HEK293 (cell line): Measurements from ENCODE around the gene MS4A2.

Source experiments
- HOXD13 ChIP-seq: sonication (generic); formaldehyde crosslinking; IDR thresholded peaks from 2 replicates; pipeline ENCODE4 v1.8.0; 2022; ENCODE audit warnings: missing genetic modification reagents, borderline replicate concordance
- YY1 ChIP-seq: fragments of 450-650 bp; formaldehyde crosslinking; IDR thresholded peaks from 2 replicates; pipeline ENCODE4 v1.5.1; 2018; ENCODE audit warnings: missing biosample characterization, missing genetic modification characterization
- TF ChIP-seq, protein P1 (sequence below): fragments of 450-650 bp; formaldehyde crosslinking; IDR thresholded peaks from 2 replicates; pipeline ENCODE4 v1.5.1; 2017; ENCODE audit warnings: missing biosample characterization, missing genetic modification characterization
- TF ChIP-seq, protein P2 (sequence below): fragments of 450-650 bp; formaldehyde crosslinking; IDR thresholded peaks from 2 replicates; pipeline ENCODE4 v1.5.1; 2016; ENCODE audit warnings: missing biosample characterization, missing genetic modification characterization

DNA sequence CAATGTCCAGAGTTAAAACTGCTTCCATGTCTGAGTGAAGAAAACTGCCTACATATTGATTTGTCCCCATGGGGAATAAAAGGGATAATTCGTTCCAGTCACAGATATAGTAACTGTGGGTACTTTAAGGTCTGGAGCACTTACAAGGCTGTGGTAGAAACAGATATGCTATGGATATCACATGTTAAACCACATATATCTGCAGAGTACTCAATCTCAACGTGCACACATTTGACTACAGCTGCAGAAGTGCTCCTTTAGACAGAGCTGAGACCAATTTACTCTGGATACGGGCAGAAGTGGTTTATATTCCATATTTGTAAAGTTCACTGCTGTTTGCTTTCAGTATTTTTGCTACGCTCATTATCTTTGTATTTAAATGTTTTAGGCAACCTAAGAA lies 9.7 kb upstream of the MS4A2 start:
- TF ChIP-seq YY1 (tag by site-specific recombination) = no peak
- TF ChIP-seq, protein P1, sequence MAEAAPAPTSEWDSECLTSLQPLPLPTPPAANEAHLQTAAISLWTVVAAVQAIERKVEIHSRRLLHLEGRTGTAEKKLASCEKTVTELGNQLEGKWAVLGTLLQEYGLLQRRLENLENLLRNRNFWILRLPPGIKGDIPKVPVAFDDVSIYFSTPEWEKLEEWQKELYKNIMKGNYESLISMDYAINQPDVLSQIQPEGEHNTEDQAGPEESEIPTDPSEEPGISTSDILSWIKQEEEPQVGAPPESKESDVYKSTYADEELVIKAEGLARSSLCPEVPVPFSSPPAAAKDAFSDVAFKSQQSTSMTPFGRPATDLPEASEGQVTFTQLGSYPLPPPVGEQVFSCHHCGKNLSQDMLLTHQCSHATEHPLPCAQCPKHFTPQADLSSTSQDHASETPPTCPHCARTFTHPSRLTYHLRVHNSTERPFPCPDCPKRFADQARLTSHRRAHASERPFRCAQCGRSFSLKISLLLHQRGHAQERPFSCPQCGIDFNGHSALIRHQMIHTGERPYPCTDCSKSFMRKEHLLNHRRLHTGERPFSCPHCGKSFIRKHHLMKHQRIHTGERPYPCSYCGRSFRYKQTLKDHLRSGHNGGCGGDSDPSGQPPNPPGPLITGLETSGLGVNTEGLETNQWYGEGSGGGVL = no peak
- no peak for TF ChIP-seq HOXD13 (CRISPR knock-in tag)
- TF ChIP-seq, protein P2, sequence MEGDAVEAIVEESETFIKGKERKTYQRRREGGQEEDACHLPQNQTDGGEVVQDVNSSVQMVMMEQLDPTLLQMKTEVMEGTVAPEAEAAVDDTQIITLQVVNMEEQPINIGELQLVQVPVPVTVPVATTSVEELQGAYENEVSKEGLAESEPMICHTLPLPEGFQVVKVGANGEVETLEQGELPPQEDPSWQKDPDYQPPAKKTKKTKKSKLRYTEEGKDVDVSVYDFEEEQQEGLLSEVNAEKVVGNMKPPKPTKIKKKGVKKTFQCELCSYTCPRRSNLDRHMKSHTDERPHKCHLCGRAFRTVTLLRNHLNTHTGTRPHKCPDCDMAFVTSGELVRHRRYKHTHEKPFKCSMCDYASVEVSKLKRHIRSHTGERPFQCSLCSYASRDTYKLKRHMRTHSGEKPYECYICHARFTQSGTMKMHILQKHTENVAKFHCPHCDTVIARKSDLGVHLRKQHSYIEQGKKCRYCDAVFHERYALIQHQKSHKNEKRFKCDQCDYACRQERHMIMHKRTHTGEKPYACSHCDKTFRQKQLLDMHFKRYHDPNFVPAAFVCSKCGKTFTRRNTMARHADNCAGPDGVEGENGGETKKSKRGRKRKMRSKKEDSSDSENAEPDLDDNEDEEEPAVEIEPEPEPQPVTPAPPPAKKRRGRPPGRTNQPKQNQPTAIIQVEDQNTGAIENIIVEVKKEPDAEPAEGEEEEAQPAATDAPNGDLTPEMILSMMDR (tag by site-specific recombination) = no peak
